ENCODE results near the gene MAFB. TPM values are rescaled to one million over a fixed set of nuclear protein-coding genes. Genes with fewer than 3 reads are reported as not detected.

MAFB gene
- total RNA-seq, 1 donor from 2014 or later = 80.5 TPM

DNA sequence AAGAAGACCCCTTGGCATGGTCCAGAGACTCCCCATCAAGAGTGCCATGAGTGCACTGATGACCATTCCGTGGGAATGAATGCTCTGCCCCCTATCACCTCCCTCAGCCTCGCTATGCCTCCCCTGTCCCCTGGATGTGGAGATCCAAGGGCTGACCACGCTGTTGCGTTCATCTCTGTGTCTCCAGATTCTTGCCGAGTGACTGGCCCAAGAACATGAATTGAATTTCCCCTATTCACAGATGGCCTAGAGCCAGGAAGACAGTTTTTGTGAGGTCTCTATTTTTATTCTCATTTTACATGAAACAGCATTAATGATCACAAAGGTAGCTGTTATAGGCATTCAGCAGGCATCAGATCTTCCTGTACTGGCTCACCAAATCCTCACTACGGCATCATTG, 33.6 kb downstream of the MAFB start:
- no peak overlapping the region for H3K4me3 ChIP-seq
- H3K9me3 ChIP-seq = no peaks in the 10 kb centered on the region
- no peak overlapping the region for H3K27ac ChIP-seq
- peaks cover 5% of the 10 kb centered on the region for H3K4me1 ChIP-seq
- no peak for TF ChIP-seq POLR2A (IDR thresholded peaks at IDR 0.05)
- no peak for TF ChIP-seq CTCF (IDR thresholded peaks at IDR 0.05)
- TF ChIP-seq POLR2AphosphoS5 (IDR thresholded peaks at IDR 0.05; ENCODE audit: insufficient read depth in 1 of 2, low read depth in 1 of 2) = no peak
- no peaks in the 10 kb centered on the region for H3K27me3 ChIP-seq
- no peaks in the 10 kb centered on the region for H3K36me3 ChIP-seq
- intact Hi-C loops (cut with DNase I) = no loop called here
- DNase-seq (ENCODE audit: extremely low spot score in 2 of 2) = no peak

GRCh38 chr20:40654876-40655275, 34.2 kb downstream of the MAFB start:
- Histone ChIP-seq H3K36me3 (no peaks in the 10 kb centered on the region), H3K27me3 (no peaks in the 10 kb centered on the region), H3K27ac (no peak overlapping the region), H3K9me3 (no peaks in the 10 kb centered on the region), H3K4me3 (no peak overlapping the region), H3K4me1 (peaks cover 5% of the 10 kb centered on the region)
- TF ChIP-seq CTCF (IDR thresholded peaks at IDR 0.05) (no peak), POLR2AphosphoS5 (IDR thresholded peaks at IDR 0.05; ENCODE audit: insufficient read depth in 1 of 2, low read depth in 1 of 2) (peak in 1 of 2 donors; percentile 79)
- no peak for DNase-seq (ENCODE audit: extremely low spot score in 2 of 2)
- intact Hi-C loops (cut with DNase I) = no loop called here

DNA sequence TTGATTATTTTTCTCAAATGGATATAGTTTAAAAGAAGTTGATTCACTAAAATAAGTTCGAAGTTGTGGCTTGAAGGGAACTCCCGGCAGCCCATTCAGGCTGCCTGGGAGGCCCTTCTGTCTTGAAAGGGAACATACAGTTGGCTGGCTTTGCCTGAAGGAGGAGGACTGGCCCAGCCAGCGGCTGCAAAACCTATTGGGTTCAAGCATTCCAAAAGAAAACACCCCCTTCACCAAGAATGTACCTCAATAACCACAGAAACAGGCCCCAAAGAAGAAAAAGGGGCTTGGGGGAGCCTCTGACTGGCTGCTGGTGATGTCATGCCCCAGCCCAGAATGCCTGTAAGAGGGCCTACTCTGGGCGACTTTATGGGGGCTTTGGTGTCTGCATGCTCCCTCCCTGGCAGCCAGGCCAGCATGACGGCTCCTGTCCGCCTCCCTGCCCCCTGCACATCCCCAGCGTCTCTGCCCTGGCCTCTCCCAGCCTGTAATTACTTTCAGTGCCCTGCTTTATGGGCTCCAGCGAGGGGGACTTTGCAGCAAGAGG, 36.5 kb downstream of the MAFB start:
- Histone ChIP-seq H3K9me3 (no peaks in the 10 kb centered on the region), H3K4me1 (peaks cover 4% of the 10 kb centered on the region), H3K36me3 (no peaks in the 10 kb centered on the region), H3K27me3 (no peaks in the 10 kb centered on the region), H3K27ac (no peak overlapping the region), H3K4me3 (no peak overlapping the region)
- no peak for TF ChIP-seq CTCF (IDR thresholded peaks at IDR 0.05)
- TF ChIP-seq POLR2AphosphoS5 (IDR thresholded peaks at IDR 0.05; ENCODE audit: insufficient read depth in 1 of 2, low read depth in 1 of 2) = no peak
- TF ChIP-seq POLR2A (IDR thresholded peaks at IDR 0.05) = no peak
- intact Hi-C loops (cut with DNase I) = no loop called here
- DNase-seq (ENCODE audit: extremely low spot score in 2 of 2) = no peak

GRCh38 chr20:40651151-40651550, 37.9 kb downstream of the MAFB start:
- Histone ChIP-seq H3K27ac (no peak overlapping the region), H3K36me3 (no peaks in the 10 kb centered on the region), H3K4me1 (no peaks in the 10 kb centered on the region), H3K9me3 (no peaks in the 10 kb centered on the region), H3K27me3 (no peaks in the 10 kb centered on the region), H3K4me3 (no peak overlapping the region)
- intact Hi-C loops (cut with DNase I) = no loop called here
- TF ChIP-seq POLR2A (IDR thresholded peaks at IDR 0.05) (no peak), POLR2AphosphoS5 (IDR thresholded peaks at IDR 0.05; ENCODE audit: insufficient read depth in 1 of 2, low read depth in 1 of 2) (no peak), CTCF (IDR thresholded peaks at IDR 0.05) (no peak)
- DNase-seq (ENCODE audit: extremely low spot score in 2 of 2) = no peak

GRCh38 chr20:40650707-40651106, 38.3 kb downstream of the MAFB start:
- no peaks in the 10 kb centered on the region for H3K4me1 ChIP-seq
- no peak for DNase-seq (ENCODE audit: extremely low spot score in 2 of 2)
- H3K4me3 ChIP-seq = no peak overlapping the region
- H3K27me3 ChIP-seq = no peaks in the 10 kb centered on the region
- no peaks in the 10 kb centered on the region for H3K36me3 ChIP-seq
- no peak overlapping the region for H3K27ac ChIP-seq
- intact Hi-C loops (cut with DNase I) = no loop called here
- TF ChIP-seq POLR2A (IDR thresholded peaks at IDR 0.05) (no peak), CTCF (IDR thresholded peaks at IDR 0.05) (no peak), POLR2AphosphoS5 (IDR thresholded peaks at IDR 0.05; ENCODE audit: insufficient read depth in 1 of 2, low read depth in 1 of 2) (no peak)
- no peaks in the 10 kb centered on the region for H3K9me3 ChIP-seq

All from vagina (tissue), 2 donors.